Measurements from ENCODE around the gene CD5L. TPM values are rescaled to one million over a fixed set of nuclear protein-coding genes. Genes with fewer than 3 reads are reported as not detected.

The CD5L gene
- total RNA-seq, 2 experiments from 2014 or later = not detected

DNA sequence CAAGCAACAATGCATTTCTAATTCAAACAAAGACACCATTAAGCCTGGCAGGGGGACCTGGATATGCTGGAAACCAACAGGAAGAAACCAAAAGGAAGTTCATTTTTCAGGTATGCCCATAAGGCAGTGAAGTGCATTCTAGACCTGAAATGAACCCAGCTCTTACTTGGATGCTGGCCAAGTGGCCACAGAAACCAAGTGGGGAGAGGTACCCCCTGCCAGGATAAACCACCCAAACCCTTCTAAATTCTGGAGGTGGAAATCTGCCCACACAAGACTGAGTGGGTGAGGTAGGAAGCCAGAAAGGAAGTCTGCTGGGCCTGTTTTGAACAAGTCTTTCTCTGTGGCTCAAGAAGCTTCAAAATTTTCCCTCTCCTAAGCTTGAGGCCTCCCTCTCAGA is 2.6 kb downstream of the CD5L start:
- Mint-ChIP-seq H3K36me3 (ENCODE audit: low read depth) (no peaks in the 10 kb centered on the region), H3K9me3 (no peaks in the 10 kb centered on the region), H3K27me3 (ENCODE audit: low read depth) (peaks cover 12% of the 10 kb centered on the region), H3K27ac (no peak overlapping the region), H3K4me3 (no peak overlapping the region), H3K4me1 (ENCODE audit: low read depth) (no peaks in the 10 kb centered on the region)
- intact Hi-C loops (cut with micrococcal nuclease) = no loop called here
- CTCF ChIA-PET = no interaction called here
- no peak for DNase-seq

GRCh38 chr1:157834430-157834829 is 7.2 kb downstream of the CD5L start:
- intact Hi-C loops (cut with micrococcal nuclease) = no loop called here
- peaks cover 5% of the 10 kb centered on the region for H3K27me3 Mint-ChIP-seq (ENCODE audit: low read depth)
- no peaks in the 10 kb centered on the region for H3K36me3 Mint-ChIP-seq (ENCODE audit: low read depth)
- no peaks in the 10 kb centered on the region for H3K9me3 Mint-ChIP-seq
- H3K4me1 Mint-ChIP-seq (ENCODE audit: low read depth) = no peaks in the 10 kb centered on the region
- H3K27ac Mint-ChIP-seq = no peak overlapping the region
- CTCF ChIA-PET = no interaction called here
- no peak for DNase-seq
- no peak overlapping the region for H3K4me3 Mint-ChIP-seq

DNA sequence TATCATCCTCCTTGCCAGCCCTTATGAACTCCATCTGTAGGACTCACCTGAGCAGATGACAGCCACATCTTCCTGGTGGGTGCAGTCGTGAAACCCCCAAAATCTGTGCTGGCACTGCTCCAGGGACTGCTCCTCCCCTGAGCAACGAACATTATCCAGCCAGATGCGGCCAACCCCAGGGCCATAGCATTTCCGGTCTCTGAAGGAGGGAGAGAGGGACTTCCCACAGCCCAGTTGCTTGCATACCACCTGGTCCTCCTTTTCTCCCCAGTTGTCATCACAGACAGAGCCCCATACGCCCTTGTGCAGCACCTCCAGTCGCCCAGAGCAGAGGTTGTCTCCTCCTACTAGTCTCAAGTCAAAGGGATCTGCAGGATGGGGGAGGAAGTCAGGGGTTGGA is 8.5 kb downstream of the CD5L start:
- DNase-seq = no peak
- H3K27ac Mint-ChIP-seq = no peak overlapping the region
- peaks cover 5% of the 10 kb centered on the region for H3K27me3 Mint-ChIP-seq (ENCODE audit: low read depth)
- H3K4me3 Mint-ChIP-seq = no peak overlapping the region
- H3K9me3 Mint-ChIP-seq = no peaks in the 10 kb centered on the region
- intact Hi-C loops (cut with micrococcal nuclease) = no loop called here
- CTCF ChIA-PET = no interaction called here
- no peaks in the 10 kb centered on the region for H3K4me1 Mint-ChIP-seq (ENCODE audit: low read depth)
- no peaks in the 10 kb centered on the region for H3K36me3 Mint-ChIP-seq (ENCODE audit: low read depth)

- no peaks in the 10 kb centered on the region for H3K36me3 Mint-ChIP-seq (ENCODE audit: low read depth)
- no peaks in the 10 kb centered on the region for H3K9me3 Mint-ChIP-seq
- intact Hi-C loops (cut with micrococcal nuclease) = no loop called here
- H3K4me1 Mint-ChIP-seq (ENCODE audit: low read depth) = no peaks in the 10 kb centered on the region
- CTCF ChIA-PET = no interaction called here
- peaks cover 2% of the 10 kb centered on the region for H3K27me3 Mint-ChIP-seq (ENCODE audit: low read depth)
- no peak for DNase-seq
- H3K4me3 Mint-ChIP-seq = no peak overlapping the region
- H3K27ac Mint-ChIP-seq = no peak overlapping the region
Measured at GRCh38 chr1:157831968-157832626, 9.5 kb downstream of the CD5L start.

DNA sequence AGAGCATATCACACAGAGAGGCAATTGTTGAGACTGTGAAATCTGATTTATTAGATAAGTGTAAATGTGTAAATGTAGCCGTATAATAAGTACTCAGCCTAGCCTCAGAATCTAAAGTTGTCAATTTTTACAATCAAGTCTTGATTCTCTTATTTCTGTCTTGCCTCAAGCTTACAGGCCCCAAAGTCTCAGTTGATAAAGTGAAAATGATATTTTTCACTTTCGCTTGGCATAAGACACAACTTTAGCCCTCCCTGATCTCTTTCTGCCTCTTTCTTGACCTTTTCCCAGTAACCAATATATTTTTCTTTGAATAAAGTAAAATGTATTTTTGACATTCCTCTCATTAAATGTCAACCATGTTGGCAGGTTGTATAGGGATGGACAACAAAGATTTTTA is 10.7 kb downstream of the CD5L start:
- Mint-ChIP-seq H3K36me3 (ENCODE audit: low read depth) (no peaks in the 10 kb centered on the region), H3K27ac (no peak overlapping the region), H3K4me1 (ENCODE audit: low read depth) (no peaks in the 10 kb centered on the region), H3K27me3 (ENCODE audit: low read depth) (peaks cover 2% of the 10 kb centered on the region), H3K9me3 (no peaks in the 10 kb centered on the region), H3K4me3 (no peak overlapping the region)
- CTCF ChIA-PET = no interaction called here
- intact Hi-C loops (cut with micrococcal nuclease) = no loop called here
- no peak for DNase-seq

- H3K9me3 Mint-ChIP-seq = no peaks in the 10 kb centered on the region
- CTCF ChIA-PET = no interaction called here
- no peaks in the 10 kb centered on the region for H3K36me3 Mint-ChIP-seq (ENCODE audit: low read depth)
- no peaks in the 10 kb centered on the region for H3K4me1 Mint-ChIP-seq (ENCODE audit: low read depth)
- no peak overlapping the region for H3K27ac Mint-ChIP-seq
- peaks cover 4% of the 10 kb centered on the region for H3K27me3 Mint-ChIP-seq (ENCODE audit: low read depth)
- intact Hi-C loops (cut with micrococcal nuclease) = loop anchor here (5.0 kb wide), 1 partner anchor 37 kb away; no protein-coding TSS in a partner anchor
- no peak overlapping the region for H3K4me3 Mint-ChIP-seq
- no peak for DNase-seq
Measured at GRCh38 chr1:157829711-157830110, 11.9 kb downstream of the CD5L start.

- Mint-ChIP-seq H3K27ac (no peak overlapping the region), H3K4me1 (ENCODE audit: low read depth) (no peaks in the 10 kb centered on the region), H3K9me3 (no peaks in the 10 kb centered on the region), H3K27me3 (ENCODE audit: low read depth) (peaks cover 4% of the 10 kb centered on the region), H3K36me3 (ENCODE audit: low read depth) (no peaks in the 10 kb centered on the region), H3K4me3 (no peak overlapping the region)
- intact Hi-C loops (cut with micrococcal nuclease) = loop anchor here (5.0 kb wide), 1 partner anchor 37 kb away; no protein-coding TSS in a partner anchor
- CTCF ChIA-PET = interaction anchor here (0.7 kb wide), 1 partner anchor 118 kb away, joined by 4 read pairs; no protein-coding TSS in a partner anchor
- DNase-seq = no peak
Measured at GRCh38 chr1:157829210-157829609, 12.4 kb downstream of the CD5L start.

GRCh38 chr1:157820299-157820698 is 21.3 kb downstream of the CD5L start:
- H3K27me3 Mint-ChIP-seq (ENCODE audit: low read depth) = peaks cover 5% of the 10 kb centered on the region
- no peaks in the 10 kb centered on the region for H3K9me3 Mint-ChIP-seq
- H3K27ac Mint-ChIP-seq = no peak overlapping the region
- no peak overlapping the region for H3K4me3 Mint-ChIP-seq
- no peak for DNase-seq
- no peaks in the 10 kb centered on the region for H3K4me1 Mint-ChIP-seq (ENCODE audit: low read depth)
- CTCF ChIA-PET = no interaction called here
- no peaks in the 10 kb centered on the region for H3K36me3 Mint-ChIP-seq (ENCODE audit: low read depth)
- intact Hi-C loops (cut with micrococcal nuclease) = no loop called here

DNA sequence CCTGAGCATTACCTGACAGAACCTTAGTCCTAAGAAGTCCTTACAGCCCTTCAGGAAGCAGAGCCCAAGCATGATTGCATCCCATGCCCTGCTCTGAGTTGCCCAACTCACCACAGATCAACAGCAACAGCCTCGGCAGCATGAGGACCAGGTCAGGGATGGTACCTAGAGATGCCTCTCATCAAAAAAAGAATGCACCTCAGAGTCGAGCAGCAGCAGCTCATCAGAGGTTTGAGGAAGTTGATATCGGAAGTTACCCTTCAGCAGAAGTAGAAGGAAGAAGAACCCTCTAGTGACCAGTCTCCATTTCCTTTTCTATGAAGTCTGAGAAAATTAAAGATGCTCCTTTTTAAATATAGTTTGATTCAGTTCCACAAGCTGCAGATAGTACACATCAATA is 21.7 kb downstream of the CD5L start, which contains the start of gene FCRL1:
TSS of gene FCRL1 (minus strand) at position 225 of the 400 bp plus-strand sequence. CDS start at position 142, 83 bp downstream.
- Mint-ChIP-seq H3K27me3 (ENCODE audit: low read depth) (peaks cover 6% of the 10 kb centered on the region), H3K4me1 (ENCODE audit: low read depth) (no peaks in the 10 kb centered on the region), H3K27ac (no peak within 1 kb of the TSS), H3K36me3 (ENCODE audit: low read depth) (no peaks in the 10 kb centered on the region), H3K9me3 (peaks cover under 1% of the 10 kb centered on the region), H3K4me3 (no peak within 1 kb of the TSS)
- DNase-seq = no peak
- CTCF ChIA-PET = no interaction called here
- intact Hi-C loops (cut with micrococcal nuclease) = no loop called here

- no peaks in the 10 kb centered on the region for H3K4me1 Mint-ChIP-seq (ENCODE audit: low read depth)
- DNase-seq = no peak
- intact Hi-C loops (cut with micrococcal nuclease) = no loop called here
- H3K4me3 Mint-ChIP-seq = no peak overlapping the region
- CTCF ChIA-PET = no interaction called here
- peaks cover 2% of the 10 kb centered on the region for H3K9me3 Mint-ChIP-seq
- H3K36me3 Mint-ChIP-seq (ENCODE audit: low read depth) = no peaks in the 10 kb centered on the region
- H3K27me3 Mint-ChIP-seq (ENCODE audit: low read depth) = peaks cover 7% of the 10 kb centered on the region
- H3K27ac Mint-ChIP-seq = no peak overlapping the region
Measured at GRCh38 chr1:157819215-157819614, 22.4 kb downstream of the CD5L start.

DNA sequence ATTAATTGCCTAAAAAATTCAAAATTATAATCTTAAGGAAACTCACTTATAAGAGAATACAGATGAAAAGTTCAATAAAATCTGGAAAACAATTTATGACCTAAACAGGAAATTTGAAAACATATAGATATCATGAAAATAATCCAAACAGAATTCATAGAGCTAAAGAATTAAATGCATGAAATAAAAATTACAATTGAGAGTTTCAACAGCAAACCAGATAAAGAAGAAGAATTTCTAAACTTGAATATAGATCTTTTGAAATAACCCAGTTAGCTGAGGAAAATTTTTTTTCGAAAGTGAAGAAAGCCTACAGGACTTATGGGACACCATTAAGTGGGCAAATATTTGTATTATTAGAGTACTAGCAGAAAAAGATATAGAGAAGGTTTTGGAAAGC is 28.3 kb downstream of the CD5L start:
- Mint-ChIP-seq H3K4me1 (ENCODE audit: low read depth) (no peaks in the 10 kb centered on the region), H3K27ac (no peak overlapping the region), H3K27me3 (ENCODE audit: low read depth) (peaks cover 7% of the 10 kb centered on the region), H3K9me3 (peaks cover 18% of the 10 kb centered on the region), H3K4me3 (no peak overlapping the region), H3K36me3 (ENCODE audit: low read depth) (no peaks in the 10 kb centered on the region)
- CTCF ChIA-PET = no interaction called here
- no peak for DNase-seq
- intact Hi-C loops (cut with micrococcal nuclease) = no loop called here

- intact Hi-C loops (cut with micrococcal nuclease) = no loop called here
- no peak overlapping the region for H3K4me3 Mint-ChIP-seq
- H3K27me3 Mint-ChIP-seq (ENCODE audit: low read depth) = peaks cover 4% of the 10 kb centered on the region
- H3K4me1 Mint-ChIP-seq (ENCODE audit: low read depth) = no peaks in the 10 kb centered on the region
- H3K36me3 Mint-ChIP-seq (ENCODE audit: low read depth) = no peaks in the 10 kb centered on the region
- CTCF ChIA-PET = no interaction called here
- no peak for DNase-seq
- H3K9me3 Mint-ChIP-seq = no peaks in the 10 kb centered on the region
- no peak overlapping the region for H3K27ac Mint-ChIP-seq
Measured at GRCh38 chr1:157806431-157807149, 35.0 kb downstream of the CD5L start.

GRCh38 chr1:157803851-157804250 is 37.8 kb downstream of the CD5L start:
- DNase-seq = no peak
- no peaks in the 10 kb centered on the region for H3K36me3 Mint-ChIP-seq (ENCODE audit: low read depth)
- H3K27ac Mint-ChIP-seq = no peak overlapping the region
- no peaks in the 10 kb centered on the region for H3K9me3 Mint-ChIP-seq
- H3K4me3 Mint-ChIP-seq = no peak overlapping the region
- CTCF ChIA-PET = no interaction called here
- intact Hi-C loops (cut with micrococcal nuclease) = no loop called here
- peaks cover 4% of the 10 kb centered on the region for H3K27me3 Mint-ChIP-seq (ENCODE audit: low read depth)
- H3K4me1 Mint-ChIP-seq (ENCODE audit: low read depth) = no peaks in the 10 kb centered on the region

All from activated naive CD4-positive, alpha-beta T cell treated with anti-CD3 and anti-CD28 coated beads for 36 hours (primary cell).